GM10266 (cell line): ENCODE data around the gene NPLOC4.
"Not testable (repeated sequence)": the region's sequence is repeated elsewhere in the genome, so short reads cannot be mapped to it uniquely, and the experiment has no call there.

Experiments
- DNase-seq: peaks from one replicate; pipeline ENCODE4 v3.0.0; 2012; ENCODE audit errors: extremely low spot score
- TF ChIP-seq, protein P1 (sequence below): IDR thresholded peaks from 2 replicates; pipeline ENCODE4 v1.5.1; 2012; ENCODE audit warnings: mild to moderate bottlenecking, low read depth; ENCODE audit not compliant: control insufficient read depth, insufficient read depth; ENCODE audit errors: missing control alignments

NPLOC4 gene

DNA sequence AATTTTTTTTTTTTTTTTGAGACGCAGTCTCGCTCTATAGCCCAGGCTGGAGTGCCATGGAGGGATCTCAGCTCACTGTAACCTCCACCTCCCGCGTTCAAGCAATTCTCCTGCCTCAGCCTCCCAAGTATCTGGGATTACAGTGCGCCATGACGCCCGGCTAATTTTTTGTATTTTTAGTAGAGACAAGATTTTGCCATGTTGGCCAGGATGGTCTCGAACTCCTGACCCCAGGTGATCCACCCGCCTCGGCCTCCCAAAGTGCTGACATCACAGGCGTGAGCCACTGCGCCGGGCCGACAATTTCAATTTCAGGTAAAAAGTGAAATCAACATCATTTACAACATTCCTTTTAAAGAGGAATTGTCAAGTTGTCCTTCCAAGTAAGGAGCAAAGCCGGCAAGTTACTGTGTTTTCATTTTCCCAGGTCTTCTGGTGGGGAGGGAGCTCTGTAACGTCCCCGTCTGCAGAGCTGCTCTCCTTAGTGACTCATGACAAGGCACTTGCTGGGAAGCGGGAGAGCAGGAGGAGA, 873 bp downstream of the NPLOC4 start:
- TF ChIP-seq, protein P1, sequence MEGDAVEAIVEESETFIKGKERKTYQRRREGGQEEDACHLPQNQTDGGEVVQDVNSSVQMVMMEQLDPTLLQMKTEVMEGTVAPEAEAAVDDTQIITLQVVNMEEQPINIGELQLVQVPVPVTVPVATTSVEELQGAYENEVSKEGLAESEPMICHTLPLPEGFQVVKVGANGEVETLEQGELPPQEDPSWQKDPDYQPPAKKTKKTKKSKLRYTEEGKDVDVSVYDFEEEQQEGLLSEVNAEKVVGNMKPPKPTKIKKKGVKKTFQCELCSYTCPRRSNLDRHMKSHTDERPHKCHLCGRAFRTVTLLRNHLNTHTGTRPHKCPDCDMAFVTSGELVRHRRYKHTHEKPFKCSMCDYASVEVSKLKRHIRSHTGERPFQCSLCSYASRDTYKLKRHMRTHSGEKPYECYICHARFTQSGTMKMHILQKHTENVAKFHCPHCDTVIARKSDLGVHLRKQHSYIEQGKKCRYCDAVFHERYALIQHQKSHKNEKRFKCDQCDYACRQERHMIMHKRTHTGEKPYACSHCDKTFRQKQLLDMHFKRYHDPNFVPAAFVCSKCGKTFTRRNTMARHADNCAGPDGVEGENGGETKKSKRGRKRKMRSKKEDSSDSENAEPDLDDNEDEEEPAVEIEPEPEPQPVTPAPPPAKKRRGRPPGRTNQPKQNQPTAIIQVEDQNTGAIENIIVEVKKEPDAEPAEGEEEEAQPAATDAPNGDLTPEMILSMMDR, result no peak
- peak; percentile 51 for DNase-seq

DNA sequence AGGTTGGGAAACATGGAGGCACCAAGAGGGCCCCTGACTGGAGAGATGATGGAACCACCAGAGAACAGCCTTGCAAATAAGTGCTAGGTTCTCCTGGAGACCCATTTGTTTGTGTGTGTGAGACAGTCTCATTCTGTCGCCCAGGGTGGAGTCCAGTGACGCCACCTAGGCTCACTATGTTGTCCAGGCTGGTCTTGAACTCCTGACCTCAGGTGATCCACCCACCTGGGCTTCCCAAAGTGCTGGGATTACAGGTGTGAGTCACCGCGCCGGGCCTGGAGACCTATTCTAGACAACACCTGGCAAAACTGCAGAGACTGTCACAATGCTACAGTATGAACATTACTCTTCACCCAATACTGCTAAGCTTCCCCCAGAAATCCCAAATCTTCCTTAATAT, 1.5 kb downstream of the NPLOC4 start:
- TF ChIP-seq, protein P1, result no peak
- DNase-seq, result no peak

DNA sequence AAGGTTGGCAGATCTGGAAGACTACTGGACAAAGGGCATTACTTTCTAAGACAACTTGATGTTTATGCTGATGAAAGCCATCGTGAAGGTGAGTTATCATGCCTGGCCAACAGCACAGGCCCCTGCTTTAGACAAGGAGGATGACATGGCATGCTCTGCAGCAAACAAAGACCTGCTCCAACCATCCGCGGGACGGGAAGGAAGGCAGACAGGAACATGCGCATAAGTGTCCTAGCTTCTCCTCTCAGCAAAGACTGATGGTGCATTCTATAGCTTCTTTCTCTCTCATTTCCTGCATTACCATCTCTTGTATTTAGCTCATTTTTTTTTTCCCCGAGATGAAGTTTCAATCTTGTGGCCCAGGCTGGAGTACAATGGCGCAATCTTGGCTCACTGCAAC, 5.4 kb downstream of the NPLOC4 start:
- TF ChIP-seq, protein P1, result no peak
- DNase-seq, result no peak

DNA sequence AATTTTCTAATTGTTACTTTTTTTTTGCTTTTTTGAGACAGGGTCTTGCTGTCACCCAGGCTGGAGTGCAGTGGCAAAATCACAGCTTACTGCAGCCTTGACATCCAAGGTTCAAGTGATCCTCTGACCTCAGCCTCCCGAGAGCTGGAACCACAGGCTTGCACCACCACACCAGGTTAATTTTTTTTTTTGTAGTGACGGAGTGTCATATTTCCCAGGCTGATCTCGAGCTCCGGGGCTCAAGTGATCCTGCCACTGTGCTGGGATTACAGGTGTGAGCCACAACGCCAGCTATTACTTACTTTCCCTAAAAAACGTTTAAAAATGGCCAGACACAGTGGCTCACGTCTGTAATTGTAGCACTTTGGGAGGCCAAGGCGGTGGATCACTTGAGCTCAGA, 6.6 kb downstream of the NPLOC4 start:
- TF ChIP-seq, protein P1, result no peak

GRCh38 chr17:81621494-81622130, 15.3 kb downstream of the NPLOC4 start:
- DNase-seq, result no peak
- TF ChIP-seq, protein P1, result no peak

More for the DNA sequence above, 6.6 kb downstream of the NPLOC4 start:
- DNase-seq, result no peak

DNA sequence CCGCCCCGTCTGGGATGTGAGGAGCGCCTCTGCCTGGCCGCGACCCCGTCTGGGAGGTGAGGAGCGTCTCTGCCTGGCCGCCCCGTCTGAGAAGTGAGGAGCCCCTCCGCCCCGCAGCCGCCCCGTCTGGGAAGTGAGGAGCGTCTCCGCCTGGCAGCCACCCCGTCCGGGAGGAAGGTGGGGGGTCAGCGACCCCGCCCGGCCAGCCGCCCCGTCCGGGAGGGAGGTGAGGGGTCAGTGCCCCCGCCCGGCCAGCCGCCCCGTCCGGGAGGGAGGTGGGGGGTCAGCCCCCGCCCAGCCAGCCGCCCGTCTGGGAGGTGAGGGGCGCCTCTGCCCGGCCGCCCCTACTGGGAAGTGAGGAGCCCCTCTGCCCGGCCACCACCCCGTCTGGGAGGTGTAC, 18.6 kb downstream of the NPLOC4 start:
- not testable (repeated sequence) for DNase-seq

- no peak for DNase-seq
Measured at GRCh38 chr17:81616877-81617276, 20.0 kb downstream of the NPLOC4 start.

More at GRCh38 chr17:81616877-81617276, 20.0 kb downstream of the NPLOC4 start:
- TF ChIP-seq, protein P1, result no peak
